Ishikawa (cell line): ENCODE data around the gene ATP9B.

ENCODE experiments used
- CEBPB ChIP-seq: IDR thresholded peaks from 2 replicates; pipeline ENCODE4 v1.6.1; 2012
- CREB1 ChIP-seq: IDR thresholded peaks from 2 replicates; pipeline ENCODE4 v1.6.1; 2012; ENCODE audit warnings: low read depth
- EGR1 ChIP-seq: IDR thresholded peaks from 2 replicates; pipeline ENCODE4 v1.6.1; 2012
- EP300 ChIP-seq: IDR thresholded peaks from 2 replicates; pipeline ENCODE4 v1.6.1; 2012; ENCODE audit warnings: borderline replicate concordance
- FOXM1 ChIP-seq: IDR thresholded peaks from 2 replicates; pipeline ENCODE4 v1.6.1; 2012; ENCODE audit warnings: low read depth, borderline replicate concordance
- MAX ChIP-seq: IDR thresholded peaks from 2 replicates; pipeline ENCODE4 v1.6.1; 2012
- NFIC ChIP-seq: IDR thresholded peaks from 2 replicates; pipeline ENCODE4 v1.6.1; 2012
- RAD21 ChIP-seq: IDR thresholded peaks from 2 replicates; pipeline ENCODE4 v1.6.1; 2012; ENCODE audit warnings: low read depth
- REST ChIP-seq: IDR thresholded peaks from 2 replicates; pipeline ENCODE4 v1.6.1; 2012; ENCODE audit warnings: low read depth, mild to moderate bottlenecking
- TAF1 ChIP-seq: IDR thresholded peaks from 2 replicates; pipeline ENCODE4 v1.6.1; 2012; ENCODE audit warnings: low read depth, mild to moderate bottlenecking
- TCF12 ChIP-seq: IDR thresholded peaks from 2 replicates; pipeline ENCODE4 v1.6.1; 2012; ENCODE audit warnings: low read depth
- TEAD4 ChIP-seq: IDR thresholded peaks from 2 replicates; pipeline ENCODE4 v1.6.1; 2012
- USF1 ChIP-seq: IDR thresholded peaks from 2 replicates; pipeline ENCODE4 v1.6.1; 2012
- YY1 ChIP-seq: IDR thresholded peaks from 2 replicates; pipeline ENCODE4 v1.6.1; 2012; ENCODE audit warnings: low read depth
- ZBTB7A ChIP-seq: IDR thresholded peaks from 2 replicates; pipeline ENCODE4 v1.6.1; 2012; ENCODE audit warnings: low read depth

ATP9B gene

GRCh38 chr18:79068341-79068936, 755 bp upstream of the ATP9B start:
- no peak for TF ChIP-seq RAD21
- TF ChIP-seq EGR1 = no peak
- TF ChIP-seq ZBTB7A = no peak
- TF ChIP-seq CREB1 = no peak

- TF ChIP-seq USF1 = no peak
- TF ChIP-seq CEBPB = no peak
- TF ChIP-seq CREB1 = no peak
- no peak for TF ChIP-seq ZBTB7A
- no peak for TF ChIP-seq TCF12
Measured at GRCh38 chr18:79069717-79070151, 540 bp downstream of the ATP9B start.

- no peak for TF ChIP-seq CEBPB
- no peak for TF ChIP-seq TCF12
- no peak for TF ChIP-seq EP300
- TF ChIP-seq TAF1 = no peak
- TF ChIP-seq EGR1 = no peak
- peak; percentile 58 for TF ChIP-seq MAX
Measured at GRCh38 chr18:79070486-79070885, 1.3 kb downstream of the ATP9B start.

GRCh38 chr18:79071037-79071436, 1.8 kb downstream of the ATP9B start:
- no peak for TF ChIP-seq EP300
- no peak for TF ChIP-seq TEAD4
- TF ChIP-seq NFIC = no peak
- TF ChIP-seq RAD21 = no peak
- TF ChIP-seq ZBTB7A = no peak
- no peak for TF ChIP-seq FOXM1
- no peak for TF ChIP-seq TAF1
- no peak for TF ChIP-seq CREB1
- no peak for TF ChIP-seq YY1
- TF ChIP-seq TCF12 = no peak
- no peak for TF ChIP-seq MAX
- no peak for TF ChIP-seq REST
- TF ChIP-seq EGR1 = no peak
- TF ChIP-seq CEBPB = no peak

GRCh38 chr18:79071503-79072210, 2.5 kb downstream of the ATP9B start:
- TF ChIP-seq USF1 (no peak), NFIC (no peak), EGR1 (no peak), RAD21 (no peak), CEBPB (no peak), REST (no peak)

- TF ChIP-seq MAX = no peak
Measured at GRCh38 chr18:79077181-79077580, 8.0 kb downstream of the ATP9B start.

- TF ChIP-seq FOXM1 (no peak), CREB1 (no peak), ZBTB7A (no peak), USF1 (no peak), EGR1 (no peak), EP300 (no peak), TAF1 (no peak), TCF12 (no peak), YY1 (no peak), REST (no peak), TEAD4 (no peak), CEBPB (no peak), RAD21 (no peak), MAX (no peak), NFIC (no peak)
Measured at GRCh38 chr18:79092874-79093273, 23.7 kb downstream of the ATP9B start.
